GM12878 (cell line): ENCODE measurements around the gene BLOC1S5. TPM values are rescaled to one million over a fixed set of nuclear protein-coding genes. Genes with fewer than 3 reads are reported as not detected.

Source experiments
- ATAC-seq: fragments of 200-7000 bp; cut with Tn5 transposase; 3 replicates; pipeline ENCODE4 v1.9.1; 2020; ENCODE audit warnings: mild to moderate bottlenecking, moderate library complexity
- BruUV-seq: library from RNA; stranded (reverse); fragments of 400-500 nt; replicated peaks from 2 replicates; lab custom pipeline; 2021; lab: Mats Ljungman, UMichigan
- CTCF ChIA-PET: fragments of 300-600 bp; sonication (Branson Sonifier 250); formaldehyde crosslinking; extraction: SDS; loops from one replicate; lab custom pipeline; 2021; ENCODE audit warnings: inconsistent platforms; lab: Yijun Ruan, JAX
- POLR2A ChIA-PET: fragments of 350-600 bp; formaldehyde crosslinking; extraction: SDS; loops from one replicate; lab custom pipeline; 2021; ENCODE audit warnings: inconsistent platforms; lab: Charles Lee
- RAD21 ChIA-PET: fragments of 300-600 bp; sonication (Branson Sonifier 250); formaldehyde crosslinking; loops from one replicate; lab custom pipeline; 2023; ENCODE audit warnings: antibody characterized with exemption; ENCODE audit not compliant: unreplicated experiment; lab: Charles Lee
- SMC1A ChIA-PET: fragments of 300-600 bp; sonication (Branson Sonifier 250); formaldehyde crosslinking; loops from one replicate; lab custom pipeline; 2023; ENCODE audit not compliant: unreplicated experiment, uncharacterized antibody; lab: Charles Lee
- DNase-seq: peaks from one replicate; pipeline ENCODE4 v3.0.0-alpha.2; 2011; ENCODE audit warnings: low read depth, low spot score
- FAIRE-seq: peaks from 3 replicates; lab custom pipeline; 2011; peaks lifted over from hg19 to GRCh38; lab: Jason Lieb, UNC
- H2AFZ ChIP-seq: 2 replicates; pipeline ENCODE4 v1.6.0; 2011; ENCODE audit warnings: low read depth, low read length, control low read depth; ENCODE audit not compliant: control insufficient read depth
- H3K27ac ChIP-seq: 2 replicates; pipeline ENCODE4 v1.5.1; 2011; ENCODE audit warnings: control low read depth; ENCODE audit not compliant: control insufficient read depth, insufficient read depth
- H3K27me3 ChIP-seq, 2 experiments: replicated peaks in 1 of 2; 2 replicates each; pipeline versions ENCODE4 v1.6.0 to v1.6.1; 2011; ENCODE audit warnings: low read length in 1 of 2; ENCODE audit not compliant: control insufficient read depth in 2 of 2, insufficient read depth in 2 of 2
- H3K36me3 ChIP-seq, 2 experiments: 2 replicates each; pipeline ENCODE4 v1.5.1; 2011; ENCODE audit warnings: low read length in 1 of 2; ENCODE audit not compliant: control insufficient read depth in 2 of 2, insufficient read depth in 2 of 2
- H3K4me1 ChIP-seq: 2 replicates; pipeline ENCODE4 v1.6.1; 2011; ENCODE audit warnings: mild to moderate bottlenecking, low read length, moderate library complexity, mixed read lengths; ENCODE audit not compliant: control insufficient read depth, insufficient read depth
- H3K4me2 ChIP-seq: 2 replicates; pipeline ENCODE4 v1.6.0; 2011; ENCODE audit warnings: control low read depth; ENCODE audit not compliant: control insufficient read depth, insufficient read depth
- H3K4me3 ChIP-seq: fragments of 200-600 bp; sonication (generic); 2 replicates; pipeline ENCODE4 v1.5.1; 2016
- H3K79me2 ChIP-seq: 2 replicates; pipeline ENCODE4 v1.6.0; 2011; ENCODE audit warnings: low read length; ENCODE audit not compliant: control insufficient read depth, insufficient read depth
- H3K9ac ChIP-seq: 2 replicates; pipeline ENCODE4 v1.8.0; 2011; ENCODE audit warnings: low read length, control low read depth, mixed read lengths; ENCODE audit not compliant: control insufficient read depth, insufficient read depth
- H3K9me3 ChIP-seq: replicated peaks from 3 replicates; pipeline ENCODE4 v1.5.1; 2011; ENCODE audit warnings: mild to moderate bottlenecking, low read length; ENCODE audit not compliant: control insufficient read depth, insufficient read depth
- H4K20me1 ChIP-seq: 2 replicates; pipeline ENCODE4 v1.6.0; 2011; ENCODE audit not compliant: control insufficient read depth, insufficient read depth
- CTCF ChIP-seq, 3 experiments: IDR thresholded peaks in 2 of 3; conservative IDR thresholded peaks in 1 of 3; 2 replicates each; pipeline ENCODE4 v1.5.1; 2011; ENCODE audit warnings: low read depth in 3 of 3, low read length in 3 of 3, mild to moderate bottlenecking in 3 of 3, control low read depth in 2 of 3, moderate library complexity in 2 of 3, inconsistent platforms in 1 of 3, mixed read lengths in 1 of 3; ENCODE audit not compliant: control insufficient read depth in 2 of 3, insufficient read depth in 1 of 3; ENCODE audit errors: extremely low read depth in 1 of 3
- MLLT1 ChIP-seq: fragments of 450-650 bp; IDR thresholded peaks from 2 replicates; pipeline ENCODE4 v1.6.1; 2016; ENCODE audit warnings: mild to moderate bottlenecking
- MTA3 ChIP-seq: IDR thresholded peaks from 2 replicates; pipeline ENCODE4 v1.6.1; 2012; ENCODE audit warnings: low read length, inconsistent platforms, borderline replicate concordance
- RAD21 ChIP-seq: IDR thresholded peaks from 2 replicates; pipeline ENCODE4 v1.6.1; 2011; ENCODE audit warnings: mild to moderate bottlenecking, low read depth, low read length, moderate library complexity; ENCODE audit not compliant: insufficient read depth
- SMC3 ChIP-seq: IDR thresholded peaks from 2 replicates; pipeline ENCODE4 v1.6.1; 2011; ENCODE audit warnings: low read length, improper control_type of control experiment, borderline replicate concordance
- WGBS: methylation state at CpG from one replicate; pipeline ENCODE4 v1.1.6; 2016; ENCODE audit warnings: low lambda C conversion rate; ENCODE audit not compliant: insufficient replicate concordance, insufficient coverage; ENCODE audit errors: missing lambda C conversion rate; 5-methylcytosine and 5-hydroxymethylcytosine counted together
- in situ Hi-C: fragments of 300-500 bp; cut with MboI; formaldehyde crosslinking; loops from 9 replicates; pipeline ENCODE4 v1.14.3; 2018; ENCODE audit warnings: mixed read lengths
- intact Hi-C: fragments of 100-400 bp; cut with micrococcal nuclease; formaldehyde crosslinking; loops from one replicate; pipeline ENCODE4 v1.14.2; 2022; ENCODE audit not compliant: unreplicated experiment
- polyA plus RNA-seq, 11 experiments: library from polyadenylated mRNA; depleted of rRNA in 4 of 11; unstranded in 6 of 11; stranded (reverse) in 5 of 11; fragments of >200 nt; fragmentation: Nextera tagmentation in 4 of 11; fragmentation: Illumina TruSeq in 1 of 11; extraction: Ambion mirVana in 4 of 11; extraction: Trizol in 1 of 11; gene quantifications; 1 replicate in 1 of 11; 2 replicates in 10 of 11; pipeline versions ENCODE4 v1.2.1 to v1.2.3, GENCODE V29; 2011 to 2016; ENCODE audit warnings: inconsistent platforms in 2 of 11, missing spikeins in 2 of 11, low read depth in 1 of 11
- total RNA-seq, 4 experiments: library from RNA; depleted of rRNA in 3 of 4; stranded (reverse); fragments of >200 nt in 3 of 4; fragmentation: Illumina TruSeq in 1 of 4; extraction: Trizol in 1 of 4; gene quantifications; 2 replicates each; pipeline versions ENCODE4 v1.2.1 to v1.2.3, GENCODE V29; 2013 to 2021

The BLOC1S5 gene
- total and polyA plus RNA-seq, 10 of the 15 experiments (the other 5 are each of a cell fraction or from before 2014, with no cell fraction given), result 4.3 to 22.2 (median 16.1) TPM

- H3K4me2 ChIP-seq, result no peak overlapping the region
- ChIA-PET RAD21 (interaction anchor here (0.6 to 1.4 kb wide), 6 partner anchors 12 to 639 kb away, joined by 3 to 12 read pairs (median 4); no protein-coding TSS in a partner anchor), SMC1A (interaction anchor here (0.7 to 1.3 kb wide), 7 partner anchors 12 to 283 kb away, joined by 3 to 10 read pairs (median 5); no protein-coding TSS in a partner anchor), CTCF (interaction anchor here (0.6 to 3.6 kb wide), 15 partner anchors 9 to 288 kb away, joined by 3 to 29 read pairs (median 4); no protein-coding TSS in a partner anchor), POLR2A (no interaction called here)
- in situ Hi-C loops, result no loop called here
- no TSS peak for BruUV-seq
- no peaks in the 10 kb centered on the region for H3K9me3 ChIP-seq
- H3K36me3 ChIP-seq, result no peaks in the 10 kb centered on the region
- 100% methylated on average over 1 of the region's 1 CpG for WGBS
- no peak overlapping the region for H3K27ac ChIP-seq
- intact Hi-C loops, result loop anchor here (2.0 to 10.0 kb wide), 2 partner anchors 283 to 381 kb away; no protein-coding TSS in a partner anchor
- H3K4me1 ChIP-seq, result no peaks in the 10 kb centered on the region
- TF ChIP-seq CTCF (IDR thresholded peaks at IDR 0.05 in 2 of 3, conservative IDR thresholded peaks at IDR 0.05 in 1 of 3; ENCODE audit: control insufficient read depth in 2 of 3, extremely low read depth in 1 of 3, insufficient read depth in 1 of 3, low read depth in 3 of 3, low read length in 3 of 3) (peak; percentile 27 to 51 (median 32); a peak in 4 of 6 replicates), SMC3 (peak; percentile 40; the same call in 1 of the 2 replicates), RAD21 (peak; percentile 81), MTA3 (no peak), MLLT1 (no peak)
- H2AFZ ChIP-seq, result no peak overlapping the region
- H3K4me3 ChIP-seq, result no peak overlapping the region
- no peaks in the 10 kb centered on the region for H4K20me1 ChIP-seq
- DNase-seq, result no peak
- H3K9ac ChIP-seq, result no peak overlapping the region
- H3K27me3 ChIP-seq, result no peaks in the 10 kb centered on the region
- ATAC-seq, result peak; percentile 46; the same call in 1 of the 3 replicates
- no peak for FAIRE-seq
- no peaks in the 10 kb centered on the region for H3K79me2 ChIP-seq
Measured at GRCh38 chr6:8006208-8006607, 58.0 kb downstream of the BLOC1S5 start.
